ENCODE results near the gene DNA2.

DNA sequence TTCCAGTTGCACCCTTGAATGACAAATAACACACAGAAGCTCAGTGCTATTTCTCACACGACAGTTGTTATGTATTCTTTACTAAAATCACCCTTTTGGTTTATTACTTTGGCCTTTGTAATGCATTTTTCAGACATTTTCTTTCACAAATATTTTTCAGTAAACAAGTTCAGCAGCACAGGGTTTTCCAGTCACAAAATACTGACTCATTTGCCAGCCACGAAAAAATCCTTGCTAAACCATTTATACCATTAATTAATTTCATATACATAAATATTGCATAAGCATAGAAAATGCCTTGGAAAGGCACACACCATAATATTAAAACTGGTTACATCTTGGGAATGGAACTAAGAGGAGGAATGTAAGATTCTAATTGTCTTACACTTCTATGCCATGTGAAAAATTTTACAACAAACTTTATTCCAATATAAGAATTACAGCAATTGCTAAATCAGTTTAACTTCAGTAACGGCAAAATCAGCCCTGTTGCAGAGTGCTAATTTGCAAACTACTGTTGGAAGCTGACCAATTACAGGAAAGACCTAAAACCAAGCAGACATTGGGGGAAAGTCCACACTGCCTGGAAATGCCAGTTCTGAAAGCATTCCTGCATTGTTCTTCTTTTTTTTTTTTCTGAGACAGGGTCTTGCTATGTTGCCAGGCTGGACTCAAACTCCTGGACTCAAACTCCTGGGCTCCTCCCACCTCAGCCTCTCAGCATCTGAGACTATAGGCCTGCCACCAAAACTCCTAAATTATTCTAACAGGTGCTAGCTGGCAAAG, 107.5 kb downstream of the DNA2 start:
- TF ChIP-seq FOXJ3 (CRISPR knock-in tag; IDR thresholded peaks at IDR 0.05; ENCODE audit: borderline replicate concordance) (no peak), CTCF (CRISPR knock-in tag; IDR thresholded peaks at IDR 0.05) (no peak), ZBTB26 (CRISPR knock-in tag; IDR thresholded peaks at IDR 0.05; ENCODE audit: borderline replicate concordance) (no peak), ZKSCAN8 (CRISPR knock-in tag; IDR thresholded peaks at IDR 0.05; ENCODE audit: borderline replicate concordance) (no peak), ZIK1 (CRISPR knock-in tag; IDR thresholded peaks at IDR 0.05; ENCODE audit: borderline replicate concordance, low read depth) (no peak), CHD2 (IDR thresholded peaks at IDR 0.05; ENCODE audit: low read depth, low read length) (no peak), IRF2 (CRISPR knock-in tag; IDR thresholded peaks at IDR 0.05) (no peak), TCF7L2 (IDR thresholded peaks at IDR 0.05; ENCODE audit: low read depth, low read length) (no peak), HOXA7 (CRISPR knock-in tag; IDR thresholded peaks at IDR 0.05) (no peak)
- TF ChIP-seq, protein P1, sequence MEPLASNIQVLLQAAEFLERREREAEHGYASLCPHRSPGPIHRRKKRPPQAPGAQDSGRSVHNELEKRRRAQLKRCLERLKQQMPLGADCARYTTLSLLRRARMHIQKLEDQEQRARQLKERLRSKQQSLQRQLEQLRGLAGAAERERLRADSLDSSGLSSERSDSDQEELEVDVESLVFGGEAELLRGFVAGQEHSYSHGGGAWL (CRISPR knock-in tag; IDR thresholded peaks at IDR 0.05), result no peak

Measured in HepG2 (cell line).